Panc1 (cell line): ENCODE results near the gene MMP10. TPM values are rescaled to one million over a fixed set of nuclear protein-coding genes. Genes with fewer than 3 reads are reported as not detected.

ENCODE experiments used
- ATAC-seq: fragments of 200-7000 bp; cut with Tn5 transposase; 2 replicates; pipeline ENCODE4 v1.9.1; 2020; ENCODE audit warnings: mild to moderate bottlenecking, moderate library complexity
- BruUV-seq: library from RNA; stranded (reverse); fragments of 400-500 nt; replicated peaks from 2 replicates; lab custom pipeline; 2021; lab: Mats Ljungman, UMichigan
- CTCF ChIA-PET: fragments of 300-600 bp; sonication (Branson Sonifier 250); formaldehyde crosslinking; loops from one replicate; lab custom pipeline; 2022; ENCODE audit warnings: antibody characterized with exemption; lab: Charles Lee
- POLR2A ChIA-PET: fragments of 300-600 bp; sonication (Branson Sonifier 250); formaldehyde crosslinking; loops from one replicate; lab custom pipeline; 2022; ENCODE audit warnings: antibody characterized with exemption; lab: Charles Lee
- DNase-seq: peaks from one replicate; pipeline ENCODE4 v3.0.0-alpha.2; 2010; ENCODE audit warnings: low read depth, low spot score
- H3K27ac ChIP-seq: 2 replicates; pipeline ENCODE4 v1.5.1; 2011; ENCODE audit warnings: mild to moderate bottlenecking, low read length, inconsistent platforms
- H3K27me3 ChIP-seq: fragments of 200-500 bp; sonication (Bioruptor generic); 2 replicates; pipeline ENCODE4 v1.6.0; 2014; ENCODE audit warnings: low read length, inconsistent platforms; ENCODE audit not compliant: control insufficient read depth, insufficient read depth
- H3K36me3 ChIP-seq: fragments of 200-500 bp; sonication (Bioruptor generic); 2 replicates; pipeline ENCODE4 v1.5.1; 2014; ENCODE audit warnings: inconsistent platforms, mild to moderate bottlenecking, low read length, moderate library complexity; ENCODE audit not compliant: control insufficient read depth, insufficient read depth
- H3K4me1 ChIP-seq: 2 replicates; pipeline ENCODE4 v1.5.1; 2011; ENCODE audit warnings: inconsistent platforms, mild to moderate bottlenecking, low read length, moderate library complexity; ENCODE audit not compliant: control insufficient read depth, insufficient read depth
- H3K4me3 ChIP-seq, 2 experiments: 2 replicates each; pipeline ENCODE4 v1.5.1; 2011 to 2012; ENCODE audit warnings: low read depth in 2 of 2, low read length in 2 of 2, mild to moderate bottlenecking in 2 of 2, inconsistent platforms in 1 of 2, moderate library complexity in 1 of 2
- H3K9me3 ChIP-seq: fragments of 200-500 bp; sonication (Bioruptor generic); 2 replicates; pipeline ENCODE4 v1.5.1; 2014; ENCODE audit warnings: low read depth, mild to moderate bottlenecking, inconsistent platforms, low read length, moderate library complexity; ENCODE audit not compliant: control insufficient read depth, insufficient read depth
- CTCF ChIP-seq: fragments of 450-650 bp; IDR thresholded peaks from 2 replicates; pipeline ENCODE4 v1.5.1; 2017; ENCODE audit warnings: mild to moderate bottlenecking
- POLR2AphosphoS5 ChIP-seq: IDR thresholded peaks from 2 replicates; pipeline ENCODE4 v1.6.1; 2012; ENCODE audit warnings: mild to moderate bottlenecking, low read depth, low read length, moderate library complexity
- REST ChIP-seq, 2 experiments: IDR thresholded peaks; 2 replicates each; pipeline ENCODE4 v1.6.1; 2011 to 2012; ENCODE audit warnings: low read depth in 2 of 2, control low read depth in 1 of 2, low read length in 1 of 2, mild to moderate bottlenecking in 1 of 2, moderate library complexity in 1 of 2; ENCODE audit not compliant: insufficient read depth in 1 of 2
- SIN3A ChIP-seq: IDR thresholded peaks from 2 replicates; pipeline ENCODE4 v1.6.1; 2012; ENCODE audit warnings: low read depth, mild to moderate bottlenecking, low read length, moderate library complexity, borderline replicate concordance; ENCODE audit not compliant: insufficient read depth
- TCF7L2 ChIP-seq: IDR thresholded peaks from 2 replicates; pipeline ENCODE4 v1.6.1; 2011; ENCODE audit warnings: mild to moderate bottlenecking, low read depth, low read length, inconsistent platforms
- in situ Hi-C: cut with HindIII; loops from 2 replicates; pipeline ENCODE4 v1.10.0; 2016; ENCODE audit warnings: low sequenced_read_pairs, low pct_unique_long_range_greater_than_20kb
- intact Hi-C: fragments of 100-400 bp; cut with micrococcal nuclease; formaldehyde crosslinking; loops from one replicate; pipeline ENCODE4 v1.10.0; 2022; ENCODE audit not compliant: unreplicated experiment
- total RNA-seq: library from RNA; stranded (reverse); gene quantifications from one replicate; pipeline ENCODE4 v1.2.1, GENCODE V29; 2021; ENCODE audit not compliant: unreplicated experiment

Gene MMP10
- total RNA-seq, 1 experiment from 2014 or later = not detected

DNA sequence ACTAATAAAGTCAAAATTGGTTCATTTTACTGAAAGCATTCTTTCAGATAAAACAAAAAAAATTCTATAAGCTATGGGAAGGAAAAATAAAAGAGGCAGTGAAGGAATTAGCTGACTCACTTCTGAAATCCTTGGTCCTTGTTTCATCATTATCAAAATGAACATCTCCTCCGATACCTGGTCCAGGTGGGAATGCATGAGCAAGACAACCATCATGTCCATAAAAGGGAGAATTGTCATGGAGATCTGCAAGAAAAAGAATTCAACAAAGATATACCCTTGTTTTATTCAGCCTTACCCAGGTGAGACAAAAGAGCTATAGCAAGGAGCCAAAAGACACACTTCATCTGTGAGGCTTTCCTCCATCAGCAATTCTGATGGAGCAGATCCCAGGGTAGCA lies 27.2 kb downstream of the MMP10 start:
- Histone ChIP-seq H3K36me3 (no peaks in the 10 kb centered on the region), H3K27ac (no peak overlapping the region), H3K9me3 (no peaks in the 10 kb centered on the region), H3K4me3 (no peak overlapping the region), H3K27me3 (peaks cover 11% of the 10 kb centered on the region), H3K4me1 (no peaks in the 10 kb centered on the region)
- in situ Hi-C loops (no loop called here), intact Hi-C loops (no loop called here)
- TF ChIP-seq CTCF (no peak), POLR2AphosphoS5 (no peak), TCF7L2 (no peak), SIN3A (no peak), REST (IDR thresholded peaks at IDR 0.05; ENCODE audit: insufficient read depth in 1 of 2, low read depth in 2 of 2, low read length in 1 of 2) (no peak)
- BruUV-seq = no TSS peak
- ATAC-seq (no peak), DNase-seq (no peak)
- POLR2A ChIA-PET = no interaction called here
- CTCF ChIA-PET = interaction anchor here (0.8 kb wide), 1 partner anchor 71 kb away, joined by 3 read pairs; no protein-coding TSS in a partner anchor

DNA sequence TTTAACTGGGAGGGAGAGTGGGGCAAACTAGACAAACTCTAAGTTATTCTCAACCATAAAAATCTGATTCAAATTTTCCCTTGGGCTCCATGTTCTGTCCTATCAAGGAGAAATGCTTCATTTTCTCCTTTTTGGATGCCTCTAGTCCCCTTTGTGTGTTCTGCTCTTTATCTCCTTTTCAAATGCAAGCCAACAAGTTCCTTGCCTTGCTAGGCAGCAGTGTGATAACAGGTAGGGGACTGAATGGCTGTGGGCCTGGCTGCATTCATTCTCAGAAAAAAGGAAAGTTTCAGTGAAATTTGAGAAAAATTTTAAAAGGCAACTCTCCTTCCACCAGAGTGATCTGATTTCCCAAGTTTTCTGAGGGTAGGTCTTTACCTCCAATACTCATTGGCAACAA lies 28.8 kb downstream of the MMP10 start:
- no peaks in the 10 kb centered on the region for H3K36me3 ChIP-seq
- DNase-seq (no peak), ATAC-seq (no peak)
- H3K27me3 ChIP-seq = peaks cover 11% of the 10 kb centered on the region
- POLR2A ChIA-PET = no interaction called here
- CTCF ChIA-PET = no interaction called here
- BruUV-seq = no TSS peak
- H3K9me3 ChIP-seq = no peaks in the 10 kb centered on the region; the same call in 1 of the 2 replicates
- no peaks in the 10 kb centered on the region for H3K4me1 ChIP-seq
- no peak overlapping the region for H3K4me3 ChIP-seq
- intact Hi-C loops = no loop called here
- in situ Hi-C loops = no loop called here
- H3K27ac ChIP-seq = no peak overlapping the region
- TF ChIP-seq CTCF = no peak
- no peak for TF ChIP-seq POLR2AphosphoS5
- no peak for TF ChIP-seq REST (IDR thresholded peaks at IDR 0.05; ENCODE audit: insufficient read depth in 1 of 2, low read depth in 2 of 2, low read length in 1 of 2)
- TF ChIP-seq TCF7L2 = no peak
- no peak for TF ChIP-seq SIN3A
